ENCODE data around the gene PDK1. TPM values are rescaled to one million over a fixed set of nuclear protein-coding genes. Genes with fewer than 3 reads are reported as not detected.

Gene PDK1
- total RNA-seq, 2 experiments from 2014 or later, result 19.2 to 26.0 TPM

DNA sequence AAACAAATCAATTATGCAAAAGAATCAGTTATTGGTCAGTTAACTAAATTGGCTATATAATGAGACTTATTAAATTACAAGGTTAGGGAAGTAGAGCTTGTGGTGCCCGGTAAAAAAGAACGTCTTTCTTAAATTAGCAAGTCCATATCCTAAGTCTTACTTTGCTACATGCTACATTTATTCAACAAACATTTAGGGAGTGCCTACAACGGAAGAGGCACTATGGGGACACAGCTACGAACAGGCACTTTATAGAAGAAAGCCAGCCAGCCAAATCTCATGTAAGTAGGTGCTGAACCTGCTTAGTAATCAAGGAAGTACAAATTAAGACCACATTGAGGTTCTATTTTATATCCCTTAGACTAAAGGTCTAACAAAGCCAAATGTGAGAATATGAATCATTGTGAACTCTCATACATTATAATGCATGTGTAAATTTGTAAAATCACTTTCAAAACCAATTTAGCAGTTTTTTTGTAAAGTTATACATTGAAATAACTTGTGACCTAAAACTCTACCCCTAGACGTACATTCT, 59.9 kb downstream of the PDK1 start:
- Mint-ChIP-seq H3K27me3 (no peaks in the 10 kb centered on the region), H3K4me3 (no peak overlapping the region), H3K9me3 (ENCODE audit: low read depth) (no peaks in the 10 kb centered on the region), H3K4me1 (no peaks in the 10 kb centered on the region), H3K36me3 (peaks cover 7% of the 10 kb centered on the region), H3K27ac (no peak overlapping the region)
- DNase-seq (no peak), ATAC-seq (no peak)
- CTCF ChIA-PET, result no interaction called here

DNA sequence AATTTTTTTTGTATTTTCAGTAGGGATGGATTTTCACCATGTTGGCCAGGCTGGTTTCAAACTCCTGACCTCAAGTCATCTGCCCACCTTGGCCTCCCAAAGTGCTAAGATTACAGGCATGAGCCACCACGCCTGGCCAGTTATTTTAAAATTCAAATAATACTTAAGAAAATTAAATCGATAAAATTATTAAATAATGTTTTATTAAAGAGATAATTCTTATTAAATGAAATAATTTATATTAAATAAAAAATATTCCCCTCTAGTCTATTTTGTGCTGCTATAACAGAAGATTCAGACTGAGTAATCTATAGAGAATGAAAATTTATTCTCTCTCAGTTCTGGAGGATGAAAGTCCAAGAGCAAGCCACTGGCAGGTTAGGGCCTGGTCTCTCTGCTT, 61.2 kb downstream of the PDK1 start:
- ATAC-seq (no peak), DNase-seq (no peak)
- no peaks in the 10 kb centered on the region for H3K4me1 Mint-ChIP-seq
- H3K27me3 Mint-ChIP-seq, result no peaks in the 10 kb centered on the region
- CTCF ChIA-PET, result no interaction called here
- peaks cover 3% of the 10 kb centered on the region for H3K36me3 Mint-ChIP-seq
- no peak overlapping the region for H3K27ac Mint-ChIP-seq
- no peaks in the 10 kb centered on the region for H3K9me3 Mint-ChIP-seq (ENCODE audit: low read depth)
- no peak overlapping the region for H3K4me3 Mint-ChIP-seq

DNA sequence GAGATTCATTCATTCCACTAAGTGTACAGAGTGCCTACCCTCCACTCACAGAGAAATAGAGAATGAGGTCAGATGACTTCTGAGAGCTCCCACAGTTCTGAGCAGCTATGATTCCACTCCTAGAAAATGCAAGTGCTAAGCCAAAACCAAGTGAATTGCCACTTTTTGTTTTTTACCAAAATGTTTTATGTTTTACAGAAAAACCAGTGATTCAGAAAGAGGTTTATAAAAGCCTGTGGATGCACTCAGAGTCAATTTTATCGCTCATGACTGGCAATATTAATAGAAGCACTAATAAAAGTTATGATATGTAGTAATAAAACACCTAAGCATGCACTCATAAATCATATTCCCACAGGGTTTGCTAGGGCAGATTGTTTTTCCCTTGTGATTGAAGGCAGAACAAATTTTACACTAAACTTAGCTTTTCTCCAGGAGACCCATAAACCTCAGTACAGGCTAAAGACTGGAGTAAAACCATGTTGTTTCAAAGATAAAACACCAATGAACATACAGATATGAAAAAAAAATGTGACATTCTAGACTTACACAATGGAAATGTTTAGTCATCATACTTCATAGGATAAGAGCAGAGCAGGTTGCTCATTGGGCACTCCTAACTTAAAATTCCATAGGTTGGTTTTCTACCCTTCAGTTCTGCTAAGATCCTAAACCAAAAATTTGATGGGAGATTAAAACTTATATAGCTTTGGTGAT, 67.5 kb downstream of the PDK1 start:
- Mint-ChIP-seq H3K9me3 (ENCODE audit: low read depth) (peaks cover 2% of the 10 kb centered on the region), H3K4me3 (no peak overlapping the region), H3K27me3 (no peaks in the 10 kb centered on the region), H3K27ac (no peak overlapping the region), H3K36me3 (peaks cover 9% of the 10 kb centered on the region), H3K4me1 (no peaks in the 10 kb centered on the region)
- DNase-seq (no peak), ATAC-seq (no peak)
- CTCF ChIA-PET, result interaction anchor here (1.0 to 1.5 kb wide), 2 partner anchors 26 to 87 kb away, joined by 3 read pairs; no protein-coding TSS in a partner anchor

DNA sequence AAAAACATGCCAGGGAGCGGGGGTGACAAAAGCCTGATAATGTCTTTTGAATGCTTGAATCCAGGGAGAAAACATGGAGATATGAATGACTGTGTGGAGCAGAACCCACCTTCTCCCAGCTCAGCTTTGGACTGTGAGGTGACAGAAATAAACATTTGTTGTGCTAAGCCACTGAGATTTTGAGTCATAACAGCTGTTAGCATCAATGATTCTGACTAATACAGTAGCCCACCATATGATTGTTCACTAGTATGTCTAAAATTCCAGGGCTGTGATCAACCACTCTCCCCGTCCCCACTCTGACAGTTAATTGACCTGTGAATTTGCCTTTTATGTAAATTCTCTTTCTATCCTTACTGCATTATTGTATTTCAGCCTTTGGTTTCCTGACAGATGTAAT, 69.1 kb downstream of the PDK1 start:
- H3K36me3 Mint-ChIP-seq, result peaks cover 18% of the 10 kb centered on the region
- H3K27ac Mint-ChIP-seq, result no peak overlapping the region
- no peak overlapping the region for H3K4me3 Mint-ChIP-seq
- ATAC-seq (no peak), DNase-seq (no peak)
- peaks cover 2% of the 10 kb centered on the region for H3K9me3 Mint-ChIP-seq (ENCODE audit: low read depth)
- CTCF ChIA-PET, result no interaction called here
- H3K4me1 Mint-ChIP-seq, result no peaks in the 10 kb centered on the region
- no peaks in the 10 kb centered on the region for H3K27me3 Mint-ChIP-seq

DNA sequence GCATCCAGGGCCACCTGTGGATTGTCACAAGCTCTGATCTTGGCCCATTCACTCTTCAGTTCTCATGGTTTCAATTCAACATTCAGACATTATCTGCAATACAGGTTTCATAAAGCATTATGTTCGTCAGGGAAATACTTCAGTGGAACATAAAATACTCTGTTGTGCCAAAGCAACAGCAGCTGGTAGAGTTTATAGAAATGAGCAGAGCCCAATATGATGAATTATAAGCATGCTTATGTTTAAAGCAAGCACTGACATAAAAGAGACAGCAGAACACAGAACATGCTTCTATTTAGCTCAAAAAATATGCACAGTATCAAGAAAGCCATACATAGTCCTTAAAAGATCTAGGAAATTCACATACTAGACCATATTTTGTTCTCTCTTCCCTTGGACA, 71.3 kb downstream of the PDK1 start:
- H3K27me3 Mint-ChIP-seq, result no peaks in the 10 kb centered on the region
- H3K4me3 Mint-ChIP-seq, result no peak overlapping the region
- CTCF ChIA-PET, result no interaction called here
- DNase-seq, result no peak
- peaks cover 2% of the 10 kb centered on the region for H3K9me3 Mint-ChIP-seq (ENCODE audit: low read depth)
- H3K27ac Mint-ChIP-seq, result no peak overlapping the region
- H3K4me1 Mint-ChIP-seq, result no peaks in the 10 kb centered on the region
- ATAC-seq, result no peak
- H3K36me3 Mint-ChIP-seq, result peaks cover 18% of the 10 kb centered on the region

DNA sequence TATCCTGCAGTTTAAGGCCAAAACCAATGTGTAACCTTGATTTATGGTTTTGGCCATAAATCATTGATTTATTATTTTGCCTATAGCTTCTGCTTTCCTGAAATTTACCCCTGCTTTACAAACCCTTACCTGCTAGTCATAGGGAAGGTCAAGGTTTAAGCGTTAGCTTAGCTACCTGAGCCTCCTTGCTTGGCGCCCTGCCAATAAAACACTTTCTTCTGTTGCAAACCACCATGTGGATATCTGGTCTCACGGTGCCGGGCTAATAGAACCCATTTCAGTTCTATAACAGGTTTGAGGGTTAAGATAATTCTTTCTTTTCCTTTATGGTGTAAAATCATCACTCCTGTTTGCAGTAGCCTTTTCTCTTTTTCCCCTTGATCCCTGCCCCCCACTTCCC, 72.2 kb downstream of the PDK1 start:
- H3K4me3 Mint-ChIP-seq, result no peak overlapping the region
- H3K36me3 Mint-ChIP-seq, result peaks cover 18% of the 10 kb centered on the region
- H3K4me1 Mint-ChIP-seq, result no peaks in the 10 kb centered on the region
- no peak overlapping the region for H3K27ac Mint-ChIP-seq
- peaks cover 2% of the 10 kb centered on the region for H3K9me3 Mint-ChIP-seq (ENCODE audit: low read depth)
- DNase-seq (no peak), ATAC-seq (no peak)
- CTCF ChIA-PET, result no interaction called here
- no peaks in the 10 kb centered on the region for H3K27me3 Mint-ChIP-seq

DNA sequence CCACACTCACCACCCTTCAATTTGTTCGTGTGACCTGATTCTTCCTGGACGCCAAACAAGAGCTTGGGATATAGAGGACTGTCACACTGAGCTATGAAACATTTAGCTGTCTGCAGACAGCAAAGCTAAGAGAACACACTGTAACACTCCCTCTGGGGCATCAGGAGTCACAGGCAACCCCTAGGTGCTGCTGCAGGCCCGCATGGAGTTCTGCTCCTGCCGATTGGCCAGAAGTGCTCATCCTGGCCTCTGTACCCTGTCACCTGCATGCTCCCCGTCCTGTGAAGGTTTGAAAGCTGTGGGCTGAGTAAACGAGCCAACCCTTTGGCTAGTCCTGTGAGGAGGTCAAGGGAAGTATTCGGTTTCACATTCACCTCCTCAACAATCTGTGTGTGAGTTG, 73.7 kb downstream of the PDK1 start:
- no peaks in the 10 kb centered on the region for H3K27me3 Mint-ChIP-seq
- CTCF ChIA-PET, result no interaction called here
- H3K27ac Mint-ChIP-seq, result no peak overlapping the region
- ATAC-seq (no peak), DNase-seq (no peak)
- no peak overlapping the region for H3K4me3 Mint-ChIP-seq
- no peaks in the 10 kb centered on the region for H3K9me3 Mint-ChIP-seq (ENCODE audit: low read depth)
- H3K36me3 Mint-ChIP-seq, result peaks cover 12% of the 10 kb centered on the region
- no peaks in the 10 kb centered on the region for H3K4me1 Mint-ChIP-seq

DNA sequence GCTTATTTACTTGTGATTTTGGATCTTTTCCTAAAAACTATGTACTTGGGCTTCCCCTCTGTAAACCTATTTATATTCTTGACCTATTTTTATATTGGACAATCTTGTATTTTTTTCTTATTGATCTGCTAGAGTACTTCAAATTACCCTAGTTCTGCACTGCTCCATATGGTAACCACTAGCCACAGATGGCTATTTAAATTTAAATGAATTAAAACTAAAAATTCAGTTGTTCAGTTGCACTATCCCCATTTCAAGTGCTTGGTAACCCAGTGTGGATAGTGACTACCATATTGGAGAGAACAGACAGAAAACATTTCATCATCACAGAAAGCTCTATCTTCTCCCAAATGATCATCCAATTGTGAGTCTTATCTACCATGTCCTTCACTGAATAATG, 74.3 kb downstream of the PDK1 start:
- Mint-ChIP-seq H3K4me1 (no peaks in the 10 kb centered on the region), H3K4me3 (no peak overlapping the region), H3K36me3 (peaks cover 12% of the 10 kb centered on the region), H3K27me3 (no peaks in the 10 kb centered on the region), H3K27ac (no peak overlapping the region), H3K9me3 (ENCODE audit: low read depth) (no peaks in the 10 kb centered on the region)
- CTCF ChIA-PET, result no interaction called here
- DNase-seq, result no peak
- ATAC-seq, result no peak

DNA sequence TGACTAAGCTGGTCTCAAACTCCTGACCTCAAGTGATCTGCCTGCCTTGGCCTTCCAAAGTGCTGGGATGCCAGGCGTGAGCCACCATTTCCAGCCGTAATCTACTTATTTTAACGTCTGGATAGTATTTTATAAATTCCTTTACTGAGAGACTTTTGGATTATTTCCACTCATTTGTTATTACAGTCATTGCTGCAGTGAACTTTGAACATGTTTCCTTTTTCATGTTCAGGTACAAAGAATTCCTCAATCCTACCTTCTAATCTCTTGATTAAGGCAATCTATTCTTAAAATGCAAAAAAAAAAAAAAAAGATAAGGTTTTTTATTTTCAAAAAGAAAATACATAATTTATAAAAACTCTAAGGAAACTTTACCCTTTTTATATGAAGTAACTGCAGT, 78.6 kb downstream of the PDK1 start:
- Mint-ChIP-seq H3K9me3 (ENCODE audit: low read depth) (no peaks in the 10 kb centered on the region), H3K4me3 (no peak overlapping the region), H3K36me3 (peaks cover 3% of the 10 kb centered on the region), H3K27ac (no peak overlapping the region), H3K27me3 (no peaks in the 10 kb centered on the region), H3K4me1 (no peaks in the 10 kb centered on the region)
- no peak for DNase-seq
- CTCF ChIA-PET, result no interaction called here
- ATAC-seq, result no peak

DNA sequence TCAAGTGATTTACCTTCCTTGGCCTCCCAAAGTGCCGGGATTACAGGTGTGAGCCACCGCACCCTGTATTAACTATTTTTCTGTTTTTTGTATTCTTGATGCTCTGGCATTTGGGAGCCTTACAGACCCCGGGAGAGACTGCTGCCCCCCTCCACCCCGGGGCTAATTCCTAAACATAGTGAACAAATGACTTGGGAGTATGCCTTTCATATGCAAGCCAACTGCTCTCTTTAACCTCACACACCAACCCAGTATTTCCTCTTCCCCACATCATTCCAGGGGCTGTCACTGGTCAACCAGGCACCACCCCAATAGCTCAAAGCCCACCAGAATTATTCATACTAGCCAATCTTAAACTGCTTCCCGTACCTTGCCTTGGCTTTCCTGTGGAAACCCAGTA, 79.7 kb downstream of the PDK1 start:
- Mint-ChIP-seq H3K27me3 (no peaks in the 10 kb centered on the region), H3K4me1 (peaks cover 4% of the 10 kb centered on the region), H3K36me3 (no peaks in the 10 kb centered on the region), H3K4me3 (no peak overlapping the region), H3K9me3 (ENCODE audit: low read depth) (no peaks in the 10 kb centered on the region), H3K27ac (no peak overlapping the region)
- no peak for ATAC-seq
- no peak for DNase-seq
- CTCF ChIA-PET, result no interaction called here

DNA sequence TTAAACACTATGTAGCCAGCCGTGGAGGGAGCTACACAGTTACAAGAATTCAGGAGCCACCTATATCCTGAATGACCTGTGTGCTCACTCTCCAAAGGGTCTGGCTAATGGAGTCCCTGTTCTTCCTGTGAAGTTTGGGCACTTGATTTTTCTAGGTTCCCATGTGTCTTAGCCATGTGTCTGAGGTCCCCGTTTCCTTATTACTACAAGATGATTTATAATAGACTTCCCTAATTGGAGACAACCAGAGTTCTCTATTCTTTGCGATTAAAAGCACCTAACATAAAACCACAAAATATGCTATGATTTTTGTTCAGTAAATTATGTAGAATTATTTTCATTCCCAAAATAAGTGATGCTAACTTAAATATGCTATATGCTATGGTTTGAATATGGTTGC, 83.4 kb downstream of the PDK1 start:
- ATAC-seq (no peak), DNase-seq (no peak)
- Mint-ChIP-seq H3K27ac (no peak overlapping the region), H3K9me3 (ENCODE audit: low read depth) (no peaks in the 10 kb centered on the region), H3K4me1 (peaks cover 8% of the 10 kb centered on the region), H3K27me3 (no peaks in the 10 kb centered on the region), H3K36me3 (no peaks in the 10 kb centered on the region), H3K4me3 (no peak overlapping the region)
- CTCF ChIA-PET, result no interaction called here

DNA sequence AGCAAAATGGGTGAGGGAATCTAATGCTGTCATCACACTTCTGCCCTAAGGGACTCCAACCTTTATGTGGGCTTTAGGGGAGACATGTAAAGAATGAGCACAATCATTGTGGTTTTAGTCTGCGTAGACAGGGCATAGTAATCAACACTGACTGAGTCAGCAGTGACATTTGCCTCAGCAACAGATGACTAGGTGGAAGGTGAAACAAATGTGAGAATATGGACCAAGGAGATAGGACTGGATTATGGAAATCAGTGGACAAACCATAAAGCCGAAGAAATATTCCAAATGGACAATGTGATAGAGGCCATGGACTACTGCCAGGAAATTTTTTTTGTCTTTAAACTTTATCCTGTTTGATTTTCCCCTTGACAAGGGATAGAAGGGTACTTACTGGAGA, 83.9 kb downstream of the PDK1 start:
- CTCF ChIA-PET, result no interaction called here
- DNase-seq (no peak), ATAC-seq (no peak)
- H3K36me3 Mint-ChIP-seq, result no peaks in the 10 kb centered on the region
- H3K27me3 Mint-ChIP-seq, result no peaks in the 10 kb centered on the region
- no peak overlapping the region for H3K27ac Mint-ChIP-seq
- no peaks in the 10 kb centered on the region for H3K9me3 Mint-ChIP-seq (ENCODE audit: low read depth)
- H3K4me1 Mint-ChIP-seq, result peaks cover 8% of the 10 kb centered on the region
- H3K4me3 Mint-ChIP-seq, result no peak overlapping the region

DNA sequence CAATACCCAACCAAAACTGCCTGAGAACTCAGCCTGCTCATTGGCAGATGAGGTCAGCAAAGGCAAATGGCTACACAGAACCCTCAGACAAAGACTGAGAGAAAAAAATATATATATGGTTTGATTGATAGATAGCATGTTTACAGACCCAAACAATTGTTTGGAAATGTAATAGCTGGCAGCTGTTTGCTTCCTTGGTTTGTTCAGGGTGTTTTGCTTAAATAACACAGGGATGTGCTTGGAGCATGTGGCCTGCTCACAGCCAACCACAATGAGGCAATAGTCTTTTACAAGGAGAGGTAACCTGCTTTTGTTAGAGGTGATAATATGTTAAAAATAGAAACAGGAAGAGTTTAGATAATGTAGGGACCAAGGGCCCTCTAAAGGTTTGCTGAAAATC, 84.5 kb downstream of the PDK1 start:
- Mint-ChIP-seq H3K9me3 (ENCODE audit: low read depth) (no peaks in the 10 kb centered on the region), H3K27me3 (no peaks in the 10 kb centered on the region), H3K27ac (no peak overlapping the region), H3K4me3 (no peak overlapping the region), H3K36me3 (no peaks in the 10 kb centered on the region), H3K4me1 (peaks cover 8% of the 10 kb centered on the region)
- CTCF ChIA-PET, result no interaction called here
- DNase-seq, result no peak
- ATAC-seq, result no peak

DNA sequence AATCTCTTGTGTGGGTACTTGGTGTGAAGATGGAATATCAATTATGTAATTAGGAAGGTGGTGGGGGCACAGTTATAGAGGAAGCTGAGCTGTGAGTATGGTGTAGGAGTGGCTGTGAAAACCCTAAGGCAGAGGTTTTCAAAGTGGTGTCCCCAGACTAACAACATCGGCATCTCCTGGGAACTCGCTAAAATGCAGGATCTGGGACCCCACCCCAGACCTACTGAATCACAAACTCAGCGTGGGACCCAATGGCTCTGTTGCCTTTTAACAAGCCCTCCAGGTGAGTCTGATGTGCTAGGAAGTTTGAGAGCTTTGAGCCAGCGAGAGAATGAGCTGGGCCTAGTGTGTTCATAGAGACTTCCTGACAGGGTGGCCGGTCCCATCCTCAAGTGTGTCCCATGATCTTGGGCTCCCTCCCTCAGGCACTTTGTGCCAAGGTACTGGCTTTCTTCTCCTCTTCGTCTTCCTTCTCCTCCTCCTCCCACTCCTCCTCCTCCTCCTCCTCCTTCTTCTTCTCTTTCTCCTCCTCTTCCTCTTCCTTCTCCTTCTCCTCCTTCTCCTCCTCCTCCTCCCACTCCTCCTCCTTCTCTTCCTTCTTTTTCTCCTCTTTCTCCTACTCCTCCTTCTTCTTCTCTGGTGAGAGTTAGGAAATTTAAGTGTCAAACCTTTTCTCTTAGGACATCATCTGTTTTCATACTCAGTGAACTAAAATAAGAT, 86.6 kb downstream of the PDK1 start:
- no peak for ATAC-seq
- Mint-ChIP-seq H3K4me3 (no peak overlapping the region), H3K27ac (no peak overlapping the region), H3K27me3 (no peaks in the 10 kb centered on the region), H3K36me3 (no peaks in the 10 kb centered on the region), H3K9me3 (ENCODE audit: low read depth) (no peaks in the 10 kb centered on the region), H3K4me1 (peaks cover 8% of the 10 kb centered on the region)
- no peak for DNase-seq
- CTCF ChIA-PET, result no interaction called here

All from activated CD8-positive, alpha-beta memory T cell treated with anti-CD3 and anti-CD28 coated beads, Interleukin-2, amount 10 ng/mL, durations not matched to agents 7 days and 5 days (primary cell).